GM19193 (cell line): ENCODE results near the gene PET117.

Experiments
- POLR2A ChIP-seq: IDR thresholded peaks from 4 replicates; pipeline ENCODE4 v1.6.1; 2011; ENCODE audit not compliant: insufficient read depth, insufficient read length; ENCODE audit errors: extremely low read depth

PET117 gene

GRCh38 chr20:18144541-18145099, 7.0 kb downstream of the PET117 start:
- TF ChIP-seq POLR2A: no peak

GRCh38 chr20:18154342-18154741, 16.7 kb downstream of the PET117 start:
- no peak for TF ChIP-seq POLR2A

GRCh38 chr20:18156045-18156444, 18.4 kb downstream of the PET117 start:
- TF ChIP-seq POLR2A: no peak

GRCh38 chr20:18164356-18164755, 26.7 kb downstream of the PET117 start:
- no peak for TF ChIP-seq POLR2A

GRCh38 chr20:18165553-18165952, 27.9 kb downstream of the PET117 start:
- no peak for TF ChIP-seq POLR2A

- no peak for TF ChIP-seq POLR2A
These were observed 28.7 kb downstream of the PET117 start for GRCh38 chr20:18166241-18166881.

GRCh38 chr20:18166950-18167349, 29.3 kb downstream of the PET117 start:
- no peak for TF ChIP-seq POLR2A

- TF ChIP-seq POLR2A: no peak
These were observed 34.7 kb downstream of the PET117 start for GRCh38 chr20:18172379-18172778.

GRCh38 chr20:18174906-18175683, 37.4 kb downstream of the PET117 start:
- TF ChIP-seq POLR2A: no peak

GRCh38 chr20:18176318-18176785, 38.7 kb downstream of the PET117 start:
- no peak for TF ChIP-seq POLR2A

GRCh38 chr20:18180815-18181214, 43.2 kb downstream of the PET117 start:
- no peak for TF ChIP-seq POLR2A

GRCh38 chr20:18187020-18187419, 49.4 kb downstream of the PET117 start:
- TF ChIP-seq POLR2A: no peak

GRCh38 chr20:18188434-18188833, 50.8 kb downstream of the PET117 start:
- TF ChIP-seq POLR2A: no peak

- TF ChIP-seq POLR2A: no peak
These were observed 52.9 kb downstream of the PET117 start for GRCh38 chr20:18190338-18191233.

GRCh38 chr20:18191306-18191705, 53.6 kb downstream of the PET117 start:
- no peak for TF ChIP-seq POLR2A
